GM18526 (cell line): ENCODE results near the gene SCN8A.

Source experiments
- POLR2A ChIP-seq: IDR thresholded peaks from 3 replicates; pipeline ENCODE4 v1.6.1; 2011; ENCODE audit not compliant: insufficient read length; ENCODE audit errors: extremely low read depth

Gene SCN8A

DNA sequence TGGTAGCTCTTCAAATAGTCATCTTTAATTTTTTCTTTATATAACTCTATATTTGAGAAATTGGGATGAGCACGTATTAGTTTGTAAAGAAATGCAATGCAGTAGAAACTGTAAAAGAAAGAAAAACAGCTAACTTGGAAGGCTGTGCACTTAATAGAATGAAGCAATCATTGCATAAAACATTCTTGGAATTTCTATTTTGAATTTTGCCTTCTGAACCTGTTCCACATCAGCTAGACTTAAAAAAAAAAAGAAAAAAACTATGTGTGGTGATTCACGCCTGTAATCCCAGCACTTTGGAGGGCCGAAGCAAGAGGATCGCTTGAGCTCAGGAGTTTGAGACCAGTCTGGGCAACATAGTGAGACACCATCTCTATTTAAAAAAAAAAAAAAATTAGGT, 29.4 kb downstream of the SCN8A start:
- TF ChIP-seq POLR2A = no peak

DNA sequence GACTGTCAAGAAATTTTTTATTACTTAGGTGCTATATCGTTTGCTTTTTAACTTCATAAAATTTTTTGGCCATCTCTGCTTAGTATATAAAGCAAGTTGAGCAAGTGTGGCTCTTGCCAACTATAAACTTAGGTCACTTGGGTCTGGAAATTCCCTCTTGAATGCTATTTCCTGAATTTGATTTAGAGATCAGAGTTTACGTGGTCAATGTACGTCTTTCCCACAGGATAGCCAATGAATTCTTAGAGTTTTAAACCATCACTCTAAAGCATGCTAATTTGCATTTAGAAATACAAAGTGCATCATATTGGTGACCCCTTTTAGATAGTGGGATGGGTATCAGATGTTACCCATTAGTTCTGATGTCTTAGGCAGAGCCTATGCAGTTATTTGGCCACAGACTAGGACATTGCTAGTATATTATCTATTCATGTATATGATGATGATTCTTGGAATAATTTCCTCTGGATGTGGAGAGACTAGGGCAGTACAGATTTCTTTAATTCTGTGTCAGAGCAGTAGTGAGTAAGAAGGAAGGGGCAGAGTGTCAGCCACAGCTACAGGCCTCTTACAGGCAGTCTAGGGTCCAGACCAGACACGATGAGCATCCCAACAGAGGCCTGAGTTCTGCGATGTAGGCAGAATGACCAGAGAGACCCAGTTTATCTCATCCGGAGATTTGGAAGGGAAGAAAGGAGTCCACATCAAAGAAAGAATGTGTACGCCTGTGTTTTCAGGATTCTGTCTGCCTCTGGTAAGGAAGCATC, 30.3 kb downstream of the SCN8A start:
- TF ChIP-seq POLR2A = no peak

DNA sequence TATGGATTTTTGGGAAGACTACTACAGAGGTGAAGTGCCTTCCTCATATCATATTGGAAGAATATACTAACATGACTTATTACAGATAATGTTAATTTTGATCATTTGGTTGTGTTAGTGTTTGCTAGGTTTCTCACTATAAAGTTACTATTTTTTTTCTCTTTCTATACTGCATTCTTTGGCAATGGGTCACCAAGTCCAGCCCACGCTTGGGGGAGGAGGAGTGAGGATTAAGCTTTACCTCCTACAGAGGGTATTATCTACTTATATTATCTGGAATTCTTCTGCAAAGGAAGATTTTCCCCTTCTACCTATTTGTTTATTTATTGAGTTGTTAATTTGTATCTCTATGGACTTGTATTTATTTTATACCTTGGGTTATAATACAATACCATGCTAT, 31.5 kb downstream of the SCN8A start:
- no peak for TF ChIP-seq POLR2A

DNA sequence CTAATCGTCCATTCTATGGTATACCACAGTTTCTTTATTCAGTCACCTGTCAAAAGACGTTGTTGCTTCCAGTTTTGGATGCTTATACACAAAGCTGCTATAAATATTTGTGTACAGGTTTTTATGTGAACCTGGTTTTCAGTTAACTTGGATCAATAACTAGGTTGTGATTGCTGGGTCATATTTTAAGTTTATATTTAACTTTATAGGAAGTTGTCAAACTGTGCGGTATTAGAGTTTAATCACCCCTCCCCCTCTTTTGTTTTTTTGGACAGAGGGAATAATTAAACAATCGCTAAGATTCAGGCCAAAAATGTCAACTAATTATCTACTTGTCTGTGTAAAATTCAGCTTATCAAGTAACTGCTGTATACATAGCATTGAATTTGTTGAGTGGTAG, 34.3 kb downstream of the SCN8A start:
- TF ChIP-seq POLR2A = no peak

DNA sequence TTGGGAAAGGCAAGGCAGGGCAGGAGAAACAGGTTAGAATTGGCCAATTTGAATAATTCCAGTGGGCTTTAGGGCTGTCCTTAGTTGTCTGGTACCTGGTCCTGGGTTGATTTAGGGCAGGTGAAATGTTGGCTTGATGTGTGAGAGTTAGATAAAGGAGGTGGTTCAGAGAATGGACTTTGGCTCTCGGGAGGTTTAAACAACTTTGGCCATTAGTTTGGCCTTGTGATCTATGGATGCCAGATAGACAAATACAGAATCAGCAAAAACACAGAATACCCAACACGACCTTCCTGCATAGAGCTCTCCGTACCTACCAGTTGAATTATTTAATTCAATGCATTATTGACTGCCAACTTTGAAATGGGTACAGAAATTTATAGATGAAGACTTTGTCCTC, 35.1 kb downstream of the SCN8A start:
- TF ChIP-seq POLR2A = no peak

DNA sequence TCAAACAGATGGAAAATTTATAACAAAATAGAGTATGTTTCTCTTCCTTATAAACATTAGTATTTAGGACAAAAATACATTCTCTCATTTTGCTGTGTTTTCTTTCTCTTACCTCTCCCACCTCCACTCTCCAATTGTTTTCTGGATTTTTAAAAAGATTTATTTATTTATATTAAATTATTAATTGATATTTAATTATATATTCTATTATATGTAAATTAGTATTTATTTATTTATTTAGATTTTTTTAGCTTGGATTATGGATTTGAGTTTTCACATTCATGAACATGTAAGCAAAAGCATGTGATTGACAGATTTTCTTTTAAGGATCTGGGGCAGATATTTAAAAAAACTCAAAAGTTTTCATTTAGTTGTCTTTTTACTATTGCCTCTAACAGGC, 35.6 kb downstream of the SCN8A start:
- no peak for TF ChIP-seq POLR2A

DNA sequence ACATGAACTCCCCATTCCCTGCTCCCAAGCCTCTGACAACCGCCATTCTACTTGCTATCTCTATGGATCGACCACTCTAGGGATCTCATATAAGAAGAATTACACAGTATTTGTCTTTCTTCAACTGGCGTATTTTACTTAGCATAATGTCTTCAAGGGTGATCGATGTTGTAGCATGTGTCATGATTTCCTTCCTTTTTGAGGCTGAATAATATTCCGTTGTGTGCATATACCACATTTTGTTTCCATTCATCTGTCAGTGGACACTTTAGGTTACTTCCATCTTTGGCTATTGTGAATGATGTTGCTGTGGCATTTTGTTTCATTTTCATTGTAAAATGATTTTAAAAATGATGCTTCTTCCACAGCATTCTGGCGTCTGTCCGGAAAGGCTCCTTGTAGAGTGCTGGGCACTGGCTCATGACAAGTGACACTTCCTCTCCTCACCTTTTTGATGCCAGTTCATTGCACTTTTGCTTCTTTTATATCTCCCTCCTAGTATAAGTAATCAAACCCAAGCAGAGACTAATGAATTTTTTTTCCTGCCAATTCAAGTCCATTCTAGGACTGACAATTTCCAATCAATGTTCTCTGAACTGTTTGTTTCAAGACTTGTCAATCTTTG, 39.3 kb downstream of the SCN8A start:
- no peak for TF ChIP-seq POLR2A

DNA sequence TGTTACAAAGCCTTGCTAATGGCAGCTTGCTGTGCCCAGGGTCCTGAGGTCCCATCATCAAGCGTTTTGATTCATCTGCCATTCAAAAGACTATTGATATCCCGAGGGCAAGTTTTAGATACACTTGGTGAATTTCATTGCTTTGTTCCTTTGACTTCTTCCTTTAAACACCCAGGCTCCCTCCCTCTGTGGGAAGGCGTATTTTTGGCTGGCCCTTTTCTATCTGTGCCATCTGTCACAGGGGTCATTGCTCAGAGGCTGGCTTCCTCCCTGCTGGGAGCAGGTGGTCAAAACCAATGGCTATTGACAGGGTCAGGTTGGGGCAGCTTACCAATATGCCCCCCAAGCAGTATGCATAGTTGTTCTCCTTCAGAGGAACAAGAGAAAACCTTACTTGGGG, 40.0 kb downstream of the SCN8A start:
- TF ChIP-seq POLR2A = no peak

DNA sequence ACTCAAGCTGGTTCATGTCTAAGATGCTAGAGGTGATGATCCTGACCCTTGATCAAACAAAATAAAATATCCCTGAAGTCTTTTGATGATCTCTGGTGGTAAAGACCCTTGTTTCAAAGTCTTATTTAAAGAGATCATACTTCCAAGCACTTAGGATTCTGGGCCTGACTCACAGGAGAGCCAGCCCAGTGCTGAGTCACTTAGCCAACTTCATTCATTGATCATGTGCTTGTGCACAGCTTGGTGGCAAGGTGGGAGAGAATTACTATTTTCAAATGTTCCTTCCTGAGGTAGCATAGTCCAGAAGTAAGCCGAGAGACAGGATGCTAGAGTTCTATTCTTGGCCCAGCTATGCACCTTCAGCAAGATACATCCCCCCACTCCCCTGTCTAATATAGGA, 40.6 kb downstream of the SCN8A start:
- no peak for TF ChIP-seq POLR2A

DNA sequence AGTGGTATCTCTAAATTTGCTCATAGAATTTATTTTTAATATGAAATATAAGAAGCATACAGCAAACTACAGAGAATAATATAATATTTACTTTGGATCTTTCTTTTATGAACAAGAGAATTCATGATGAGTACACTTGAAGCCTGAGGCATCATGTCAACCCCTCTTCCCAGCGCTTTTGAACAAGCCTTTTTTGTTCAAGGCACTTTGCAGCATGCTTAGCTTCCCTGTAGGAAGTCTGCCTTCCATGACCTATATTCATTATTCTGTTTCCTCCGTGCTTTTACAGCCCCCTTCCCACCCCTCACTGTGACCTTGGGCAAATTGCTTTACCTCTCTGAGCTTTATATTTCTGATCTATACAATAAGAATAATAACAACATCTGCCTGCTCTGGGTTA, 41.6 kb downstream of the SCN8A start:
- TF ChIP-seq POLR2A = no peak

DNA sequence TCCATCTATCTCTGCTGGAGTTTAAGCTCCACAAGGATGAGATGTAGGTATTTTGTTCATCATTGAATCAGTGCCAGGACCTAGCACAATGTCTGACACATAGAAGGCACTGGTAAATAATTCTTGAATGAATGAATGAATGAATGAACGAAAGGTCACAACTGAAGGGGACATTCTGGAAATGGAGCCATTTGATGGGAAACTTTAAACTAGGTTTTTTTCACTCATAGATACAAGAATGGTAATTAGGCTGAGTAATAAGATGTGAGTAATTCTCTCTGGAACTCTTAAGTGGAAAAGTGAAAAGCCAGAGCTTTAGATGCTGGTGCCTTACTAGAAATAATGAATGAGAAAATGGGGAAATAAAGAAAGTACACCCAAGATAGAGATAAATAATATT, 44.3 kb downstream of the SCN8A start:
- no peak for TF ChIP-seq POLR2A

DNA sequence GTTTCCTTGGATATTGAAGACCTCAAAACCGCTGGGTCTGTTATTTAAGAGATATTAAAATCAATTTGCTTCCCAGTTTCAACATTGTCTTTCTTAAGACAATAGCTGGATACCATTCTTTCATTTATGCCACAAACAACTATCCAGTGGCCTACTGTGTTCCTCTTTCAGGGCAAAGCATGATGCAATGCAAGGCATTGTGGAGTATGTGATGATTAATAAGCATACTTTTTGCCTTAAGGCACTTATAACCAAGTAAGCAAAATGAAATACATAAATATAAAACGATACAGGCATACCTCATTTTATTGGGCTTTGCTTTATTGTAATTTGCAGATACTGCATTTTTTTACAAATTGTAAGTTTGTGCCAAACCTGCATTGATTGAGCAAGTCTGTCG, 45.5 kb downstream of the SCN8A start:
- TF ChIP-seq POLR2A = no peak

DNA sequence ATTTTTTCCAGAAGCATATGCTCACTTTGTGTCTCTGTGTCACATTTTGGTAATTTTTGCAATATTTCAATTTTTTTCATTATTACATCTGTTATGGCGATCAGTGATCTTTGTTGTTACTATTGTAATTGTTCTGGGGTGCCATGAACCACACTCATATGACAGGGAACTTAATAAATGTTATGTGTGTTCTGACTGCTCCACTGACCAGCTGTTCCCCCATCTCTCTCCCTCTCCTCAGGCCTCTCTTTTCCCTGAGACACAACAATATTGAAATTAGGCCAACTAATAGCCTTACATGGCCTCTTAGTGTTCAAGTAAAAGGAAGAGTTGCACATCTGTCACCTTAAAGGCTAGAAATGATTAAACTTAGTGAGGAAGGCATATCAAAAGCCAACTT, 46.0 kb downstream of the SCN8A start:
- no peak for TF ChIP-seq POLR2A

DNA sequence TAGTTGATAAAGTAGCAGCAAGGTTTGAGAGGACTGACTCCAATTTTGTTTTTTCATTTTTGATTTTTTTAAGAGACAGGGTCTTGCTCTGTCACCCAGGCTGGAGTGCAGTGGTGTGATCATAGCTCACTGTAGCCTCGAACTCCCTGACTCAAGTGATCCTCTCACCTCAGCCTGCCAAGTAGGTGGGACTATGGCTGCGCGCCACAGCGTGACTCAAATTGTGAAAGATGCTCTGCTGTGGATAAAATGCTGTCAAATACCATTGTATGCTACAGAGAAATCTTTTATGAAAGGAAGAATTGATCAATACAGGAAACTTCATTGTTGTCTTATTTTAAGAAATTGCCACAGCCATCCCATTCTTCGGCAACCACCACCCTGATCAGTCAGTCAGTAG, 48.3 kb downstream of the SCN8A start:
- TF ChIP-seq POLR2A = no peak

DNA sequence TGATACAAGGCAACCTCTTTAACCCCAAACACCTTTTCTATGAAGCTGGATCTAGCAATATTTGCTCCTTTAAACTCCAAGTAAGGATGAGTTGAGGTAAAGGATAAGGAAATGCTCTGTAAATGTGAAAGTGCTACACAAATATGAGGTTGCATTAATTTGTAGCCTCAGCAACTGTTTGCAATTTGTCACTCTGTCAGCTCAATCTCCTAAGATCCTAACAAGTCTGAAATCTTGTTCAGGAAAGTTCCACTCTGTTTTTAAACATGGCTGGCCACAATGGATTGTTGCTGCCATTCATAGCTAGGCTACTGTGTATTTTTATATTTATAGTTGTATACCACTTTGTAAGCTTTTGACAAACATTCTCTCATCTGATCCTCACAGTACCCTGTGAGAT, 51.3 kb downstream of the SCN8A start:
- no peak for TF ChIP-seq POLR2A

DNA sequence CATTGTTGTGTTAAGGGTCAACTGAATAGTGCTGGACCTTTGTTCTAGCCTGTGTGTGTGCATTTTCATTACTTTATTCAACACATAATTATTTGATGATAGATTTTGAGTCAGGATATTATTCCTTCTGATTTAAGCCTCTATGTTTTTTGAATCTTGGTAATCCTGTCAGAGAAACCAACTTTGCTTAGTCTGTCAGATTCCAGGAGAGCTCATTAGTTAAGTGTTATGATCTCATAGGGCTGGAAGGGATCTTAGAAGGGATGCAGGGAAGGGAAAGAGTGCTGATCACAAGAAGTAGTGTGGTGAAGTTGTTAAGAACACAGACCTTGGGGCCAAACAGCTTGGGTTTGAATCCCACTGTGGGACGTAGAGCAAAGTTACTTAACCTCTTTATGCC, 52.9 kb downstream of the SCN8A start:
- TF ChIP-seq POLR2A = no peak

DNA sequence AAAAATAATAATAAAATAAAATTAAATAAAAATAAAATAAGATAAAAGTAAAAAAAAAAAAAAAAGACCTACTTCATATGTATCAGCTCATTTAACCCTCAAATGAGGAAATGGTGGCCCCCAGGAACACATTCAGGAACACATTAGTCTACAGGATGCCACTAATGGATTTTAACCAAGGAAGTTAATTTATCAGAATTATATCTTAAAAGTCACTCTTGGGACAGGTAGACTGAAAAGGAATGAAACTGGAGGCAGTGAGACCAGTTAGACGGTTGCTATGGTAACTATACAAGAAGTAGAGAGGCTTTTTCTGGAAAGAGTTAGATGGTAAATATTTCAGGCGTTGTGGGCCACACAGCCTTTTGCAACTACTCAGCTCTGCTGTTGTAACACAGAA, 54.9 kb downstream of the SCN8A start:
- TF ChIP-seq POLR2A = no peak
